GM06990 (cell line): ENCODE results near the gene ITGA6.

Experiments used
- DNase-seq: peaks from one replicate; pipeline ENCODE4 v3.0.0-alpha.2; 2011; ENCODE audit not compliant: insufficient read length; ENCODE audit errors: extremely low read depth
- H3K27me3 ChIP-seq: replicated peaks from 2 replicates; pipeline ENCODE4 v1.6.0; 2011; ENCODE audit warnings: low read length; ENCODE audit not compliant: control insufficient read depth, insufficient read depth
- H3K36me3 ChIP-seq: 2 replicates; pipeline ENCODE4 v1.5.1; 2011; ENCODE audit warnings: low read length; ENCODE audit not compliant: control insufficient read depth, insufficient read depth
- H3K4me3 ChIP-seq: replicated peaks from 2 replicates; pipeline ENCODE4 v1.5.1; 2011; ENCODE audit warnings: low read depth, mild to moderate bottlenecking, control low read depth, low read length
- TF ChIP-seq, protein P1 (sequence below): IDR thresholded peaks from 2 replicates; pipeline ENCODE4 v1.5.1; 2011; ENCODE audit warnings: low read length, control low read depth, mild to moderate bottlenecking, inconsistent platforms; ENCODE audit not compliant: insufficient read depth, poor library complexity, severe bottlenecking

ITGA6 gene

DNA sequence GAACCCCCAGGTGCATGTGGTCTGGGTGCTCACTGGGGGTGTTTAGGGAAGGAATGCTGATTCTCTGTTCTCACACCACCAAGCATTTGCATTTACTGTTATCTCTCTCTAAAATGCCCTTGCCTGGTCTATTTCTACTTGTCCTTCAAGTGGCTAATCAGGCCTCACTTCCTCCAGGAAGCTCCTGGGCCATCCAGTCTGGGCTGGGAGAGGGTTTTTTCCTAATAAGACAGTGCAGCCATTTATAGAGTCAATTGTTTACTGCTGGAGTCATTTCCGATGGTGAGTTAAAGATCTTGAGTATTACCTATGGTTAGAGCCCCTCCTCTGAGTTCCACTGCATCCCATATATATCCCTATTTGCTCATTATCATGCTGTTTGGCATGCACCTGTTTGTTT is 25.2 kb upstream of the ITGA6 start:
- H3K36me3 ChIP-seq = no peaks in the 10 kb centered on the region
- H3K27me3 ChIP-seq = no peaks in the 10 kb centered on the region; the same call in 1 of the 2 replicates
- H3K4me3 ChIP-seq = no peak overlapping the region
- TF ChIP-seq, protein P1, sequence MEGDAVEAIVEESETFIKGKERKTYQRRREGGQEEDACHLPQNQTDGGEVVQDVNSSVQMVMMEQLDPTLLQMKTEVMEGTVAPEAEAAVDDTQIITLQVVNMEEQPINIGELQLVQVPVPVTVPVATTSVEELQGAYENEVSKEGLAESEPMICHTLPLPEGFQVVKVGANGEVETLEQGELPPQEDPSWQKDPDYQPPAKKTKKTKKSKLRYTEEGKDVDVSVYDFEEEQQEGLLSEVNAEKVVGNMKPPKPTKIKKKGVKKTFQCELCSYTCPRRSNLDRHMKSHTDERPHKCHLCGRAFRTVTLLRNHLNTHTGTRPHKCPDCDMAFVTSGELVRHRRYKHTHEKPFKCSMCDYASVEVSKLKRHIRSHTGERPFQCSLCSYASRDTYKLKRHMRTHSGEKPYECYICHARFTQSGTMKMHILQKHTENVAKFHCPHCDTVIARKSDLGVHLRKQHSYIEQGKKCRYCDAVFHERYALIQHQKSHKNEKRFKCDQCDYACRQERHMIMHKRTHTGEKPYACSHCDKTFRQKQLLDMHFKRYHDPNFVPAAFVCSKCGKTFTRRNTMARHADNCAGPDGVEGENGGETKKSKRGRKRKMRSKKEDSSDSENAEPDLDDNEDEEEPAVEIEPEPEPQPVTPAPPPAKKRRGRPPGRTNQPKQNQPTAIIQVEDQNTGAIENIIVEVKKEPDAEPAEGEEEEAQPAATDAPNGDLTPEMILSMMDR = no peak
- DNase-seq = no peak

DNA sequence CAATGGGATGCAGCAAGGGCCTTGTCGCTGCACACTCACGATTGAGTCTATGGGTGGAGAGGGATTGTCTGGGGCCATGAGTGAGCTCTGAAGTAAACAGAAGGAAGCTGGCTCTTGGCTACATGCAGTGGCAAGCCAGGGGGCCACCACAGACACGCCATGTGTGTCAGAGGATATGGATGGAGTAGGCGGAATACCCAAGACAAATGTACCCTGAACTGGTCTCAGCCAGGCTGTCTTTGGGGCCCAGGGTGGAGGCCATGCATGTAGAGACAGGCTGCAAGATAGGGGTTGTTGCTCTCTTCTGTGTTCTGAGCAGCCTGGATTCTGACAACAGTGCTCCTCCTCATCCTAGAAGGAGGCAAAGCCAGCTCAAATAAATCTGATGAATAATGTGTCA is 24.0 kb upstream of the ITGA6 start:
- Histone ChIP-seq H3K27me3 (no peaks in the 10 kb centered on the region; the same call in none of the 2 replicates), H3K4me3 (no peak overlapping the region), H3K36me3 (no peaks in the 10 kb centered on the region)
- no peak for DNase-seq
- TF ChIP-seq, protein P1 = no peak

DNA sequence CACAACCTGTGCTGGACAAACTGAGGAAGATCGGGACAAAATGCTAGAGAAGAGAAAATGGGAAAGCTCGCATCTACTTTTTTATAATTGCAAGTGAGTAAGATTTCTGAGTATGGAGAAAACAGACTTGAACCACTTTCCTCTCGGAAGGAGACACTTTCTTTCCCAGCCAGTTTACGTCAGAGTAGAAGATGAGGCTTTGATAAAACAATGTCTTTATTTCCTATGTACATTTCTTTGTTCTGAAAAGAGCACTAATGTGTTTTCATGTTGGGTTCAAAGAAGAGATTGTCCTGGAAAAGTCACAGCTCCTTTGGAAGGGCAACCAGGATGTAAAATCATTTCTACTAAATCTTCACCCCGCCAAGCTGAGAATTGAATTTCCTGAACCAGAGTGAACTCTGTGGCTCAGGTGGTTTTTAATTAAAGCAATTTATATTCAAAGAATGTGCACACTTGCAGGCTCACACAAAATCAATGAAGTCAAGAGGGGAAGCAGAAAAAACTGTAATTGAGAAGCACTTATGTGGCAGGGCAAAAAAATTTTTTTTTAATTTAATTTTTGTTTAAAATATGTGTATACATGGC is 23.4 kb upstream of the ITGA6 start:
- DNase-seq = no peak
- TF ChIP-seq, protein P1 = no peak
- no peak overlapping the region for H3K4me3 ChIP-seq
- no peaks in the 10 kb centered on the region; the same call in none of the 2 replicates for H3K27me3 ChIP-seq
- H3K36me3 ChIP-seq = no peaks in the 10 kb centered on the region

DNA sequence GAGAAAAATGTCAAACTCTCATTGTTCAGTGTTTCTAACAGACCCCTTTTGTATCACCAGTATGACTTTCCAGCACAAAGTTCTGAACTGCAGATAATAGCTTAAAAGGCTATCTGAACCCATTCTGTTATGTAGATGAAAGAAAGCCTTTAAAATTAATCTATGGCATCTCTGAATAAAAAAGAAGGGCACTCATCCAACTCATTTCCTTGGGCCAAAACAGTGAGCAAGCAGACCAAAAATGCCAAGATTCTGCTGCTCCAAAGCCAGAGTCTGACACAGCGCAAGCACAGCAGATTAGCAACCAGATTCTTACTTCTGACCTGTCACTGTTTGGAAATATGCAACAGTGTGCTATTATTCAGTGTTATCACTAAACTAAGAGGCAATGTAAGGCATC is 22.6 kb upstream of the ITGA6 start:
- TF ChIP-seq, protein P1 = no peak
- Histone ChIP-seq H3K27me3 (no peaks in the 10 kb centered on the region; the same call in none of the 2 replicates), H3K36me3 (no peaks in the 10 kb centered on the region), H3K4me3 (no peak overlapping the region)
- DNase-seq = no peak

DNA sequence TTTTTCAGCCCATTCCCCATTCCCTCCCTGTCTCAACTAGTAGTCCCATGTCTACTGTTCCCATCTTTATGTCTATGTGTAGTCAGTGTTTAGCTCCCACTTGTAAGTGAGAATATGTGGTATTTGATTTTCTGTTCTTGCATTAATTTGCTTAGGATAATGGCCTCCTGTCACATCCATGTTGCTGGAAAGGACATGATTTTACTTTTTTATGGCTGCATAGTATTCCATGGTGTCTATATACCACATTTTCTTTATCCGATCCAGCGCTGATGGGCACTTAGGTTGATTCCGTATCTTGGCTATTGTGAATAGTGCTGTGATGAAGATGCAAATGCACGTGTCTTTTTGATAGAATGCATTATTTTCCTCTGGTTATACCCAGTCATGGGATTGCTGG is 21.7 kb upstream of the ITGA6 start:
- H3K27me3 ChIP-seq = no peaks in the 10 kb centered on the region; the same call in none of the 2 replicates
- no peak for DNase-seq
- no peak overlapping the region for H3K4me3 ChIP-seq
- TF ChIP-seq, protein P1 = no peak
- no peaks in the 10 kb centered on the region for H3K36me3 ChIP-seq
